ENCODE data around the gene ALG2. TPM values are rescaled to one million over a fixed set of nuclear protein-coding genes. Genes with fewer than 3 reads are reported as not detected.

The ALG2 gene
- total and polyA plus RNA-seq, 9 of the 15 experiments (the other 6 are each of a cell fraction or from before 2014, with no cell fraction given) = 4.9 to 41.9 (median 20.2) TPM

- peak; percentile 78 for TF ChIP-seq REST (IDR thresholded peaks at IDR 0.05; ENCODE audit: borderline replicate concordance)
- TF ChIP-seq REST (CRISPR knock-in tag; IDR thresholded peaks at IDR 0.05; ENCODE audit: low read depth) = no peak
- TF ChIP-seq ZBTB7A (IDR thresholded peaks at IDR 0.05; ENCODE audit: borderline replicate concordance, control insufficient read depth, low read depth, low read length) = peak; percentile 49
- no peak for TF ChIP-seq SUPT5H (IDR thresholded peaks at IDR 0.05)
- TF ChIP-seq MLLT1 (IDR thresholded peaks at IDR 0.05) = 0 out of 4 replicates have a peak, but pooled peaks of 1 of the 2 experiments have one; percentile 48
- peak; percentile 92 to 96 (median 93) for TF ChIP-seq CTCF (IDR thresholded peaks at IDR 0.05 in 2 of 3, conservative IDR thresholded peaks at IDR 0.05 in 1 of 3; ENCODE audit: insufficient read depth in 2 of 3, low read depth in 1 of 3, low read length in 3 of 3)
- peak; percentile 43; the same call in 1 of the 2 replicates for TF ChIP-seq ATF7 (IDR thresholded peaks at IDR 0.05)
- no peak for TF ChIP-seq CHD1 (IDR thresholded peaks at IDR 0.05; ENCODE audit: low read length)
- peak; percentile 18 to 57; a peak in 1 of 4 replicates for TF ChIP-seq RCOR1 (IDR thresholded peaks at IDR 0.05; ENCODE audit: borderline replicate concordance in 1 of 2, low read depth in 2 of 2, low read length in 2 of 2)
- TF ChIP-seq ARID3A (IDR thresholded peaks at IDR 0.05; ENCODE audit: borderline replicate concordance, low read depth, low read length) = no peak
- TF ChIP-seq SREBF2 (CRISPR knock-in tag; IDR thresholded peaks at IDR 0.05) = no peak
- 0 out of 2 replicates have a peak, but pooled peaks have one; percentile 20 for TF ChIP-seq NFIC (IDR thresholded peaks at IDR 0.05)
Observed at GRCh38 chr9:99266255-99267023, 44.7 kb upstream of the ALG2 start (continued).
